Renal pelvis (tissue), 12 donors: Measurements from ENCODE around the gene SNX5. TPM values are rescaled to one million over a fixed set of nuclear protein-coding genes. Genes with fewer than 3 reads are reported as not detected.
A peak's percentile ranks its signal among the peaks of the same experiment; 100 is the strongest.

Experiments
- DNase-seq: peaks from one replicate; pipeline ENCODE4 v3.0.0-alpha.2; 2013
- long read RNA-seq, 16 experiments: transcript quantifications; one replicate each; lab custom pipeline, GENCODE V29; 2026
- polyA plus RNA-seq, 3 donors: library from polyadenylated mRNA; unstranded; fragments of 120-200 nt; gene quantifications; one replicate each; pipeline ENCODE4 v1.2.1, GENCODE V29; 2013; ENCODE audit not compliant: insufficient read length in 3 of 3

Gene SNX5
- 100 to 1,000 TPM; 202 to 251 (median 232) TPM for polyA plus RNA-seq
- long read RNA-seq, donor 1, transcript SNX5-214 (13 exons, 2,025 nt), result minor isoform, 5 of 97 reads
- long read RNA-seq, donor 1, transcript SNX5-202 (14 exons, 2,288 nt), result minor isoform, 12 of 97 reads
- long read RNA-seq, donor 1, transcript SNX5-218 (1 exons, 3,931 nt), result minor isoform, 28 of 97 reads
- long read RNA-seq, donor 1, transcript SNX5-201 (13 exons, 2,270 nt), result major isoform, 42 of 97 reads
- long read RNA-seq, donor 1, partial matches to known transcripts, result 7 of 97 reads
- long read RNA-seq, donor 1, other reads (novel, unspliced or antisense), result 0 of 97 reads
- long read RNA-seq, donor 2, transcript SNX5-201 (13 exons, 2,270 nt), result major isoform, 52 of 126 reads
- long read RNA-seq, donor 2, transcript SNX5-202 (14 exons, 2,288 nt), result minor isoform, 20 of 126 reads
- long read RNA-seq, donor 2, transcript SNX5-218 (1 exons, 3,931 nt), result minor isoform, 26 of 126 reads
- long read RNA-seq, donor 2, partial matches to known transcripts, result 21 of 126 reads
- long read RNA-seq, donor 2, other reads (novel, unspliced or antisense), result 5 of 126 reads
- long read RNA-seq, donor 3, transcript SNX5-201 (13 exons, 2,270 nt), result major isoform, 36 of 95 reads
- long read RNA-seq, donor 3, transcript SNX5-202 (14 exons, 2,288 nt), result minor isoform, 15 of 95 reads
- long read RNA-seq, donor 3, transcript SNX5-218 (1 exons, 3,931 nt), result minor isoform, 24 of 95 reads
- long read RNA-seq, donor 3, partial matches to known transcripts, result 15 of 95 reads
- long read RNA-seq, donor 3, other reads (novel, unspliced or antisense), result 0 of 95 reads
- long read RNA-seq, donor 4, transcript SNX5-217 (1 exons, 1,087 nt), result minor isoform, 5 of 133 reads
- long read RNA-seq, donor 4, transcript SNX5-202 (14 exons, 2,288 nt), result minor isoform, 11 of 133 reads
- long read RNA-seq, donor 4, transcript SNX5-218 (1 exons, 3,931 nt), result minor isoform, 38 of 133 reads
- long read RNA-seq, donor 4, transcript SNX5-201 (13 exons, 2,270 nt), result major isoform, 61 of 133 reads
- long read RNA-seq, donor 4, partial matches to known transcripts, result 12 of 133 reads
- long read RNA-seq, donor 4, other reads (novel, unspliced or antisense), result 0 of 133 reads
- long read RNA-seq, donor 5, transcript SNX5-201 (13 exons, 2,270 nt), result major isoform, 25 of 40 reads
- long read RNA-seq, donor 5, transcript SNX5-218 (1 exons, 3,931 nt), result minor isoform, 9 of 40 reads
- long read RNA-seq, donor 5, partial matches to known transcripts, result 0 of 40 reads
- long read RNA-seq, donor 5, other reads (novel, unspliced or antisense), result 0 of 40 reads
- long read RNA-seq, donor 6, transcript SNX5-202 (14 exons, 2,288 nt), result minor isoform, 19 of 147 reads
- long read RNA-seq, donor 6, transcript SNX5-212 (2 exons, 1,321 nt), result minor isoform, 15 of 147 reads
- long read RNA-seq, donor 6, transcript SNX5-201 (13 exons, 2,270 nt), result minor isoform, 45 of 147 reads
- long read RNA-seq, donor 6, transcript SNX5-218 (1 exons, 3,931 nt), result major isoform, 61 of 147 reads
- long read RNA-seq, donor 6, partial matches to known transcripts, result 5 of 147 reads
- long read RNA-seq, donor 6, other reads (novel, unspliced or antisense), result 0 of 147 reads
- long read RNA-seq, donor 7, transcript SNX5-202 (14 exons, 2,288 nt), result minor isoform, 6 of 133 reads
- long read RNA-seq, donor 7, transcript SNX5-201 (13 exons, 2,270 nt), result major isoform, 56 of 133 reads
- long read RNA-seq, donor 7, transcript SNX5-218 (1 exons, 3,931 nt), result minor isoform, 30 of 133 reads
- long read RNA-seq, donor 7, transcript SNX5-217 (1 exons, 1,087 nt), result minor isoform, 8 of 133 reads
- long read RNA-seq, donor 7, partial matches to known transcripts, result 11 of 133 reads
- long read RNA-seq, donor 7, other reads (novel, unspliced or antisense), result 20 of 133 reads
- long read RNA-seq, donor 8, transcript SNX5-202 (14 exons, 2,288 nt), result minor isoform, 11 of 40 reads
- long read RNA-seq, donor 8, transcript SNX5-201 (13 exons, 2,270 nt), result minor isoform, 10 of 40 reads
- long read RNA-seq, donor 8, transcript SNX5-218 (1 exons, 3,931 nt), result major isoform, 16 of 40 reads
- long read RNA-seq, donor 8, partial matches to known transcripts, result 0 of 40 reads
- long read RNA-seq, donor 8, other reads (novel, unspliced or antisense), result 0 of 40 reads
- long read RNA-seq, donor 9, transcript SNX5-218 (1 exons, 3,931 nt), result minor isoform, 39 of 128 reads
- long read RNA-seq, donor 9, transcript SNX5-201 (13 exons, 2,270 nt), result major isoform, 47 of 128 reads
- long read RNA-seq, donor 9, transcript SNX5-202 (14 exons, 2,288 nt), result minor isoform, 22 of 128 reads
- long read RNA-seq, donor 9, partial matches to known transcripts, result 12 of 128 reads
- long read RNA-seq, donor 9, other reads (novel, unspliced or antisense), result 0 of 128 reads
- long read RNA-seq, donor 10, transcript SNX5-201 (13 exons, 2,270 nt), result minor isoform, 43 of 146 reads
- long read RNA-seq, donor 10, transcript SNX5-202 (14 exons, 2,288 nt), result minor isoform, 11 of 146 reads
- long read RNA-seq, donor 10, transcript SNX5-218 (1 exons, 3,931 nt), result major isoform, 63 of 146 reads
- long read RNA-seq, donor 10, partial matches to known transcripts, result 25 of 146 reads
- long read RNA-seq, donor 10, other reads (novel, unspliced or antisense), result 0 of 146 reads
- long read RNA-seq, donor 11, transcript SNX5-212 (2 exons, 1,321 nt), result minor isoform, 6 of 57 reads
- long read RNA-seq, donor 11, transcript SNX5-201 (13 exons, 2,270 nt), result major isoform, 29 of 57 reads
- long read RNA-seq, donor 11, transcript SNX5-202 (14 exons, 2,288 nt), result minor isoform, 7 of 57 reads
- long read RNA-seq, donor 11, transcript SNX5-218 (1 exons, 3,931 nt), result minor isoform, 14 of 57 reads
- long read RNA-seq, donor 11, partial matches to known transcripts, result 0 of 57 reads
- long read RNA-seq, donor 11, other reads (novel, unspliced or antisense), result 0 of 57 reads
- long read RNA-seq, donor 12, transcript SNX5-212 (2 exons, 1,321 nt), result minor isoform, 8 of 206 reads
- long read RNA-seq, donor 12, transcript SNX5-202 (14 exons, 2,288 nt), result minor isoform, 27 of 206 reads
- long read RNA-seq, donor 12, transcript SNX5-218 (1 exons, 3,931 nt), result major isoform, 88 of 206 reads
- long read RNA-seq, donor 12, transcript SNX5-201 (13 exons, 2,270 nt), result minor isoform, 58 of 206 reads
- long read RNA-seq, donor 12, partial matches to known transcripts, result 18 of 206 reads
- long read RNA-seq, donor 12, other reads (novel, unspliced or antisense), result 0 of 206 reads
- long read RNA-seq, donor 13, transcript SNX5-201 (13 exons, 2,270 nt), result minor isoform, 12 of 74 reads
- long read RNA-seq, donor 13, transcript SNX5-218 (1 exons, 3,931 nt), result major isoform, 48 of 74 reads
- long read RNA-seq, donor 13, transcript SNX5-202 (14 exons, 2,288 nt), result minor isoform, 7 of 74 reads
- long read RNA-seq, donor 13, partial matches to known transcripts, result 0 of 74 reads
- long read RNA-seq, donor 13, other reads (novel, unspliced or antisense), result 0 of 74 reads
- long read RNA-seq, donor 14, transcript SNX5-218 (1 exons, 3,931 nt), result minor isoform, 49 of 160 reads
- long read RNA-seq, donor 14, transcript SNX5-201 (13 exons, 2,270 nt), result major isoform, 62 of 160 reads
- long read RNA-seq, donor 14, transcript SNX5-212 (2 exons, 1,321 nt), result minor isoform, 5 of 160 reads
- long read RNA-seq, donor 14, transcript SNX5-202 (14 exons, 2,288 nt), result minor isoform, 11 of 160 reads
- long read RNA-seq, donor 14, partial matches to known transcripts, result 26 of 160 reads
- long read RNA-seq, donor 14, other reads (novel, unspliced or antisense), result 0 of 160 reads
- long read RNA-seq, donor 15, transcript SNX5-201 (13 exons, 2,270 nt), result major isoform, 56 of 135 reads
- long read RNA-seq, donor 15, transcript SNX5-202 (14 exons, 2,288 nt), result minor isoform, 20 of 135 reads
- long read RNA-seq, donor 15, transcript SNX5-218 (1 exons, 3,931 nt), result minor isoform, 35 of 135 reads
- long read RNA-seq, donor 15, transcript SNX5-212 (2 exons, 1,321 nt), result minor isoform, 5 of 135 reads
- long read RNA-seq, donor 15, partial matches to known transcripts, result 10 of 135 reads
- long read RNA-seq, donor 15, other reads (novel, unspliced or antisense), result 0 of 135 reads
- long read RNA-seq, donor 16, transcript SNX5-202 (14 exons, 2,288 nt), result minor isoform, 15 of 131 reads
- long read RNA-seq, donor 16, transcript SNX5-218 (1 exons, 3,931 nt), result minor isoform, 40 of 131 reads
- long read RNA-seq, donor 16, transcript SNX5-201 (13 exons, 2,270 nt), result major isoform, 48 of 131 reads
- long read RNA-seq, donor 16, partial matches to known transcripts, result 22 of 131 reads
- long read RNA-seq, donor 16, other reads (novel, unspliced or antisense), result 0 of 131 reads

DNA sequence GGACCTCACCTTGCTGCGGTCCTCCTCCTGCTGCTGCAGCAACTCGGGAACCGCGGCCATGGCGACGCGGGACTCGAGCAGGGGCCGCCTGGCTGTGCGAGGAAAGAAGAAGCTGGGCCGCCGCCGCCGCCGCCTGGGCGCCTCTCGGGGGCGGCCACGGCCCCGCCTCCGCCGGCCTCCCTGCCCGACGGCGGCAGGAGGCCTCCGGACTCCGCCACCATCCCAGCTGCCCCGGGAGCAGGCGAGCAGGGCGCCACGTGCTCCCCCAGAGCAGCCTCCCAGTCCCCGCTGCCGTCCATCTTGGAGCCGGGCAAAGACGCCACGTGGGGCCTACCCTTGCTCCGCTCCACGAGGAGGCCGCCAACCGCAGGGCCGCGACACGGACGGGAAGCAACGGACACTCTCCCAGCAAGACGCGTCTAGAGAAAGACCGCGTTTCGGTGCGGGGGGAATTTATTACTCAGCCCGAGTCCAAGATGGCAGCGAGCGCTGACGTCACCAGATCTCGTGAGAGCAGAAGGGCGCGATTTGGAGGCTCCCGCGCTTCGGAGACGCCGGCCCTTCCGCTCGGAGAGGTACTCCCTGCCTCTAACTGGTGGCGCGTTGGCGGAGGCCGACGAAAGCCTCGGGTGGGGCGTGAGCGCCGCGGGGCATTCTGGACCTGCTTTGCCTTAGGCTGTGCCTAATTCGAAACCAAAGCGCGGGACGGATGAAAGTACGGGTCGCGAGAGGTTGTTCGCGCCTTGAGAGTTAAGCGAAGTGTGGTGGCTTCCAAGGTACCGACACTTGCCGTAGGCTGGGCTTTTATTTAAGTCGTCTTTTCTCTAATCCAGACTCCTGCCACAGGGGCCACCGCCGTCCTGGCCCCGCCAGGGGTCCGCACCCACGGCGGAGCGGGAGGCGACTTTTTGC lies at the start of gene SNX5, which contains the start of gene MGME1:
Gene SNX5 (minus strand): TSS at position 429 of the 912 bp plus-strand sequence. CDS start 369 bp downstream, at position 60.
Gene MGME1 (plus strand): TSS at position 653 of the 912 bp plus-strand sequence. CDS start 842 bp downstream, outside the sequence.
- peak; percentile 99 for DNase-seq

DNA sequence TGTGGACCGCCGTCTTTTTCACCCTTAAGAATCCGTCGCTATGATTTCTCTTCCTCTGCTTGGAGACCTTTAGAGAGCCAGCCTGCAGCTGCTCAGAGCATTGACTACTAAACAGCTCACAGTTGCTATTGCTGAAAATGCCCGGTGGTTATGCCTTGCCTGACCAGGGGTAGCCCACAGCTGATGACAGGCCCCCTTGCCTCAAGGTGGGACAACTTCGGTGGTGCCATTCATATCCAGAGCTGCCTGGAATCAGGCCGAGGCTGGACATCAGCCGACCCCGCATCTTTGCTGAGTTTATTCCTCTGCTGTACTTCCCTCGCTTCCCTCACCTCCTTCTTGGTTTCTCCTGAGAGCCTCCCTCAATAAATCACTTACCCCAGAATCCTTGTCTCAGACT lies 49.5 kb upstream of the SNX5 start:
- no peak for DNase-seq

DNA sequence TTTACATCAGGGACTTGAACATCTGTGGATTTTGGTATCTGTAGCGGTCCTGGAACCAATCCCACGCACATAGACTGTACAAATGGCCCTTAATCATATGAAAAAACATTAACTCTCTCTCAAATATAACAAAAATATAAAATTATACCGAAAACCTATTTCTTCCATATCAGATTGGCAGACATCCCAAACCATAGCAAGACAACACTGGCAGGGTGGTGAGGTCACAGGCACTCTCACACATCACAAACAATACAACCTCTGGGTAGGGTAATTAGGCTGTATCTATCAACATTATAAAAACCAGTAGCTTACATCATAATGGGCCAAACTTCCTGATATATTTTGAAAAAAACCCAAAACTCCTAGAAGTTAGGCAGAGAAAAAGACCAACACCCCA lies 48.2 kb upstream of the SNX5 start:
- no peak for DNase-seq

DNA sequence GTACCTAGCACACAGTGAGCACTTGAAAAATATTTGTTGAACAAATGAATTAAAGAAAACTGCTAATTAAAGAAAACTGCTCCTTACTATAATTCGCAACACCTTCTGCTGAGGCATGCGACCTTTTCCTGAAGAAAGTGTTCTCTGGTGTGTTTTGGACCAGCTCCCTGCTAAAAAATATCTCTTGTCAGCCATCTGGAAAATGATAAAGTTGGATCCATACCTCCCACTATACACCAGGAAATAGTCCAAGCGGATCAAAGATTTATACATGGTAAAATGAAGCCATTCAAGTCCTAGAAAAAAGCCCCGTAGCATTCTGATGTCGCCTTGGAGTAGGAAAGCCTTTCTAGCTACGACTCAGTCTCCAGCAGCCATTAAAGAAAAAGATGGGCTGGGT lies 45.8 kb upstream of the SNX5 start:
- DNase-seq, result no peak

GRCh38 chr20:18012901-18013300 lies 44.3 kb upstream of the SNX5 start:
- DNase-seq, result no peak

GRCh38 chr20:18011951-18012645 lies 43.5 kb upstream of the SNX5 start:
- no peak for DNase-seq

- no peak for DNase-seq
Observed at GRCh38 chr20:18011482-18011881, 42.9 kb upstream of the SNX5 start.

DNA sequence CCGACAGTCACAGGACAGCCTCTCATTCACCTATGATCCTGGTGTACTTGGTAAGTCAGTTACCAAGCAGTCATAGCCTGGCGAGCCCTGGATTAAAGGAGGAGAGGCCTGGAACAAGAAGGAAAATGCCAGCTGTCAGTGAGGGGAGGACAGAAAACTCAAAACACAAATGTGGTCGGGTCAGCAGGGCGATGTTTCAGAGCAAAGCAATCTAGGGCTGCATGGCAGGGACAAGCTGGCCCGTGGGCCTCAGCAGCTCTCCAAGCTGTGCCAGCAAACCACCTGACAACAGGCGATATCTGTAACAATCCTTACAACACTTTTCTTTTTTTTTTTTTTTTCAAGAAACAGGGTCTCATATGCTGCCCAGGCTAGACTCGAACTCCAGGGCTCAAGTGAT lies 40.5 kb upstream of the SNX5 start:
- no peak for DNase-seq

DNA sequence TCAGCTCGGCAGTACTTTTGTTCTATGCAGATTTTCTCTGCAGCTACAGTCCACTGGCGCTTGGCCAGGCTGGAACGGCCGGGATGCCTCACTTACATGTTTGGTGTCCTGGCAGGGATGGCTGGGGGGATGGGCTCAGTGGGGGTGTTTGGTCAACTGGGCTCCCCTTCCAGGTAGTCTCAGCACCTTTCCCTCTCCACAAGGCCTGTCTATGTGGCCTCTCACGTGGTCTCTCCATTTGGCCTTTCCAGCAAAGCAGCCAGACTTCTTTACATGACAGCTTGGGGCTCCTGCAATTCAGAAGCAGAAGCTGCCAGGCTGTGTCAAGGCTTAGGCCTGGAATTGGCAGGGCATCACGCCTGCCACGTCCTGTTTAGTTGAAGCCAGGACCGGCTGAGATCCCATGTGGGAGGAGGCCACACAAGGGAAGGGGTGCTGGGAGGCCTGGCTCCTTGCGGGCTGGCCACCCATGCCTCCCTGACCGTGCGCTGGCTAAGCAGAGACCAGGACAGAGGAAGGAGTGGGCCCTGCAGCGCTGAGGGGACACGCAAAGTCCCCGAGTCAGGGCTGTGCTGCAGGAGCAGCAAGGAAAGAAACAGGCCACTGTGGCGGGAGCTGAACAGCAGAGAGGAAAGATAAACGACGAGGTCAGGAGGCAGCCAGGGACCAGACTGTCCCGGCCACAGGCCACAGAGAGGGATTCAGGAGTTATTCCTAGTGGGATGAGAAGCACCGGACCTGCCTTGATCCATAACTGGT lies 39.1 kb upstream of the SNX5 start:
- no peak for DNase-seq

- no peak for DNase-seq
Observed at GRCh38 chr20:18006684-18007083, 38.1 kb upstream of the SNX5 start.

GRCh38 chr20:18005990-18006364 lies 37.4 kb upstream of the SNX5 start:
- DNase-seq, result no peak
